ENCODE results near the gene SLC66A3.

Gene SLC66A3

GRCh38 chr2:11155381-11156035 lies at the start of gene SLC66A3:
Gene SLC66A3 (plus strand): TSS chr2:11155467. CDS start chr2:11155547, 80 bp downstream.
- TF ChIP-seq CTCF (IDR thresholded peaks at IDR 0.05; ENCODE audit: low read depth, low read length, missing control alignments): no peak
- peak within 1 kb of the TSS; percentile 60 for H3K4me3 ChIP-seq (replicated peaks; ENCODE audit: low read depth, low read length)
- DNase-seq (ENCODE audit: extremely low read depth, low read depth): peak; percentile 29

- DNase-seq (ENCODE audit: extremely low read depth, low read depth): no peak
- no peak for TF ChIP-seq CTCF (IDR thresholded peaks at IDR 0.05; ENCODE audit: low read depth, low read length, missing control alignments)
- H3K4me3 ChIP-seq (replicated peaks; ENCODE audit: low read depth, low read length): no peak overlapping the region
Observed at GRCh38 chr2:11109002-11109401, 46.3 kb upstream of the SLC66A3 start.

GRCh38 chr2:11112870-11113428 lies 42.3 kb upstream of the SLC66A3 start:
- H3K4me3 ChIP-seq (replicated peaks; ENCODE audit: low read depth, low read length): no peak overlapping the region
- no peak for DNase-seq (ENCODE audit: extremely low read depth, low read depth)
- no peak for TF ChIP-seq CTCF (IDR thresholded peaks at IDR 0.05; ENCODE audit: low read depth, low read length, missing control alignments)

GRCh38 chr2:11117776-11118175 lies 37.5 kb upstream of the SLC66A3 start:
- TF ChIP-seq CTCF (IDR thresholded peaks at IDR 0.05; ENCODE audit: low read depth, low read length, missing control alignments): no peak
- H3K4me3 ChIP-seq (replicated peaks; ENCODE audit: low read depth, low read length): no peak overlapping the region
- DNase-seq (ENCODE audit: extremely low read depth, low read depth): no peak

- H3K4me3 ChIP-seq (replicated peaks; ENCODE audit: low read depth, low read length): no peak overlapping the region
- TF ChIP-seq CTCF (IDR thresholded peaks at IDR 0.05; ENCODE audit: low read depth, low read length, missing control alignments): no peak
- DNase-seq (ENCODE audit: extremely low read depth, low read depth): no peak
Observed at GRCh38 chr2:11118761-11119160, 36.5 kb upstream of the SLC66A3 start.

- H3K4me3 ChIP-seq (replicated peaks; ENCODE audit: low read depth, low read length): no peak overlapping the region
- DNase-seq (ENCODE audit: extremely low read depth, low read depth): no peak
- no peak for TF ChIP-seq CTCF (IDR thresholded peaks at IDR 0.05; ENCODE audit: low read depth, low read length, missing control alignments)
Observed at GRCh38 chr2:11121099-11121822, 34.0 kb upstream of the SLC66A3 start.
